Measurements from ENCODE around the gene TRIM27. TPM values are rescaled to one million over a fixed set of nuclear protein-coding genes. Genes with fewer than 3 reads are reported as not detected.

TRIM27 gene
- total RNA-seq, 1 donor from 2014 or later: 65.2 TPM

DNA sequence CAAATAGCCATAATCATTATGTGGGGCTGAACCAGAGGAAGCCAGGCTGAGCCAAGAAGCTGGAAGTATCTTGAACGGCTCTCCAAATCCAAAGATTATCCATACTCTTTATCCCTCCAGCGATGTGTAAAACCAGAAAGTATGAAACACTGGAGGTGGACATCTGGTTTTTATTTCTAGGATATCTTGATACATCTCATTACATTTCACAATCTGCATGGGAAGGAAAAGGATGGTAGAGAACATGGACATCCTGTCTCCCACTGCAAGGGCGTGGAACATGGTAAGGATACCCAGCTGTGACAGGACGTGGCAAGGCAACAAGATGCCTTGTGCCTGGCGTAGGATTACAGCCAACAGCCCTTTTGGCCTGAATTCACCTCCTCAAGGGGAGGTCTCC, 20.1 kb downstream of the TRIM27 start:
- Mint-ChIP-seq H3K27me3 (ENCODE audit: unreplicated experiment) (no peaks in the 10 kb centered on the region), H3K9me3 (ENCODE audit: unreplicated experiment) (no peaks in the 10 kb centered on the region), H3K4me3 (ENCODE audit: unreplicated experiment) (no peak overlapping the region), H3K27ac (ENCODE audit: unreplicated experiment) (no peak overlapping the region), H3K4me1 (ENCODE audit: low read depth, unreplicated experiment) (no peaks in the 10 kb centered on the region), H3K36me3 (ENCODE audit: unreplicated experiment) (no peaks in the 10 kb centered on the region)
- no peak for DNase-seq
- TF ChIP-seq CTCF (IDR thresholded peaks at IDR 0.05; ENCODE audit: partially characterized antibody, unreplicated experiment): no peak

- H3K9me3 Mint-ChIP-seq (ENCODE audit: unreplicated experiment): peaks cover 3% of the 10 kb centered on the region
- H3K27ac Mint-ChIP-seq (ENCODE audit: unreplicated experiment): no peak overlapping the region
- no peak for TF ChIP-seq CTCF (IDR thresholded peaks at IDR 0.05; ENCODE audit: partially characterized antibody, unreplicated experiment)
- H3K4me1 Mint-ChIP-seq (ENCODE audit: low read depth, unreplicated experiment): no peaks in the 10 kb centered on the region
- H3K4me3 Mint-ChIP-seq (ENCODE audit: unreplicated experiment): no peak overlapping the region
- no peaks in the 10 kb centered on the region for H3K36me3 Mint-ChIP-seq (ENCODE audit: unreplicated experiment)
- peaks cover 6% of the 10 kb centered on the region for H3K27me3 Mint-ChIP-seq (ENCODE audit: unreplicated experiment)
- no peak for DNase-seq
Measured at GRCh38 chr6:28901831-28902230, 22.0 kb downstream of the TRIM27 start.

DNA sequence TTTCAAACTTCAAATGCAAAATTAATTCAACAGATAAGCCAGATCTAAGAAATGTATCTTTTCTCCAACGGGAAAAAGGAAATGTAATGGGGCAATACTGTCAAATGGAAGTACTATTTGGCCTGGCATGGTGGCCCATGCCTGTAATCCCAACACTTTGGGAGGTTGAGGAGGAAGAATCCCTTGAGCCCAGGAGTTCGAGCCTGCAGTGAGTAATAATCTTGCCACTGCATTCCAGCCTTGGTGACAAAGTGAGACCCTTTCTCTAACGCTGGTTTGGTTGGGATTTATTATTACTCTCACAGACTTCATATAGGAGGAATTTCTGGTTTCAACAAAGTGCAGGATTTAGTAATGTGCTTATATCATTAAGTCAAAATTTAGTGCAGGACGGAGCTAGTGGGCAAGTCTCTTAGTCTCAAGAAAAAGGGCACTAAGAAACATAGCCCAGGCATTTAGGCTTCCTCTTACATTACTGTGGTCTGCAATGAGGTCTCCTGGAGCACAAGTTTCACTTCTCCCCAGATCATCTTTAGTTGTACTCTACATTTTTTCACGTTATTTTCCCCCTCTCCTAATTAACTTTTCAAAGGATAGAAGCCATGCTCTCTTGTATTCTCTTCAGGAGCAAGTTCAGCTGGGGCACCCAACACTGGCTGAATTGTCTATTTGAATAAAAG, 23.1 kb downstream of the TRIM27 start:
- Mint-ChIP-seq H3K4me3 (ENCODE audit: unreplicated experiment) (no peak overlapping the region), H3K36me3 (ENCODE audit: unreplicated experiment) (no peaks in the 10 kb centered on the region), H3K27ac (ENCODE audit: unreplicated experiment) (no peak overlapping the region), H3K4me1 (ENCODE audit: low read depth, unreplicated experiment) (peaks cover 2% of the 10 kb centered on the region), H3K27me3 (ENCODE audit: unreplicated experiment) (peaks cover 16% of the 10 kb centered on the region), H3K9me3 (ENCODE audit: unreplicated experiment) (peaks cover 13% of the 10 kb centered on the region)
- DNase-seq: no peak
- no peak for TF ChIP-seq CTCF (IDR thresholded peaks at IDR 0.05; ENCODE audit: partially characterized antibody, unreplicated experiment)

DNA sequence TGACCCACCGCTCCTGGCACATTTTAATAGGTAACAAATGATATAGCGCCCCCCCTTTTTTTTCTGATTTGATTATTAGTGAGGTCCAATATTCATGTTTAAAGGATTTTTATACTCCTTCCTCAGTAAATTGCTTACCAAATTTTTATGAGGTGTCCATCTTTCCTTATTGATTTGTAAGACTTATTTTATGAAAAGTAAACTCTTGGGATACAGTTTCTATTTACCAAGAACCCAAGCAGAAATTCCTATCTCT, 25.1 kb downstream of the TRIM27 start:
- Mint-ChIP-seq H3K4me1 (ENCODE audit: low read depth, unreplicated experiment) (peaks cover 2% of the 10 kb centered on the region), H3K4me3 (ENCODE audit: unreplicated experiment) (no peak overlapping the region), H3K27ac (ENCODE audit: unreplicated experiment) (no peak overlapping the region), H3K9me3 (ENCODE audit: unreplicated experiment) (peaks cover 18% of the 10 kb centered on the region), H3K27me3 (ENCODE audit: unreplicated experiment) (peaks cover 20% of the 10 kb centered on the region), H3K36me3 (ENCODE audit: unreplicated experiment) (no peaks in the 10 kb centered on the region)
- no peak for TF ChIP-seq CTCF (IDR thresholded peaks at IDR 0.05; ENCODE audit: partially characterized antibody, unreplicated experiment)
- no peak for DNase-seq

DNA sequence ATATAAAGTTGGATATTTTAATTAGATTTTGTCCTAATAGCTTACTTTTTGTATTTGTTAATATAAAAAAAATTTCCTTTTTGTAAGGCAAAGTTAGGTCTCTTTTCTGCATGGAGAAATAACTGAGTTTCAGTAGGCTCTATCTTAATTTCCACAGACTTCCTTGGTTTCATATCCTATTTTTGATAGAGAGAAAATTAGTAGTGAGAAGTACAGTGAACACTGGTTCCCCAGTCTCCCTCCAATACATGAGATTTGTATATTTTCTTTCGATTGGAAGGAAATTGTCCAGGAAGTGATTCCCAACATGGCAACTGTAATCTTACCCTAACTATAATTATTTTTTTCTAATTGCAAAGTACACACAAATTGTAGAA, 26.4 kb downstream of the TRIM27 start:
- H3K27me3 Mint-ChIP-seq (ENCODE audit: unreplicated experiment): peaks cover 20% of the 10 kb centered on the region

More for the DNA sequence above, 26.4 kb downstream of the TRIM27 start:
- no peak for TF ChIP-seq CTCF (IDR thresholded peaks at IDR 0.05; ENCODE audit: partially characterized antibody, unreplicated experiment)
- no peak for DNase-seq
- Mint-ChIP-seq H3K9me3 (ENCODE audit: unreplicated experiment) (peaks cover 18% of the 10 kb centered on the region), H3K36me3 (ENCODE audit: unreplicated experiment) (no peaks in the 10 kb centered on the region), H3K4me3 (ENCODE audit: unreplicated experiment) (peak overlapping the region; percentile 99), H3K27ac (ENCODE audit: unreplicated experiment) (peak overlapping the region; percentile 100), H3K4me1 (ENCODE audit: low read depth, unreplicated experiment) (peaks cover 2% of the 10 kb centered on the region)
